ENCODE results near the gene NOTUM.

The NOTUM gene

GRCh38 chr17:81935709-81936084, 25.3 kb downstream of the NOTUM start:
- DNase-seq (ENCODE audit: low spot score): no peak

- no peak for DNase-seq (ENCODE audit: low spot score)
Measured at GRCh38 chr17:81934850-81935708, 25.9 kb downstream of the NOTUM start.

- DNase-seq (ENCODE audit: low spot score): no peak
Measured at GRCh38 chr17:81934098-81934757, 26.8 kb downstream of the NOTUM start.

- DNase-seq (ENCODE audit: low spot score): no peak
Measured at GRCh38 chr17:81933178-81933699, 27.7 kb downstream of the NOTUM start.

- no peak for DNase-seq (ENCODE audit: low spot score)
Measured at GRCh38 chr17:81932333-81932983, 28.5 kb downstream of the NOTUM start.

GRCh38 chr17:81931557-81932332, 29.2 kb downstream of the NOTUM start:
- no peak for DNase-seq (ENCODE audit: low spot score)

- DNase-seq (ENCODE audit: low spot score): no peak
Measured at GRCh38 chr17:81931189-81931556, 29.8 kb downstream of the NOTUM start.

GRCh38 chr17:81930142-81931125, 30.6 kb downstream of the NOTUM start:
- DNase-seq (ENCODE audit: low spot score): no peak

- no peak for DNase-seq (ENCODE audit: low spot score)
Measured at GRCh38 chr17:81929253-81930141, 31.5 kb downstream of the NOTUM start.

- no peak for DNase-seq (ENCODE audit: low spot score)
Measured at GRCh38 chr17:81928544-81929252, 32.3 kb downstream of the NOTUM start.

- DNase-seq (ENCODE audit: low spot score): peak; percentile 89
Measured at GRCh38 chr17:81927653-81928543, 33.1 kb downstream of the NOTUM start, which contains the start of gene MAFG. TSS of gene MAFG (minus strand) at chr17:81927735. CDS start at chr17:81923185, 4,550 bp downstream.

- no peak for DNase-seq (ENCODE audit: low spot score)
Measured at GRCh38 chr17:81927152-81927652, 33.8 kb downstream of the NOTUM start.

- peak; percentile 50 for DNase-seq (ENCODE audit: low spot score)
Measured at GRCh38 chr17:81926451-81927151, 34.4 kb downstream of the NOTUM start.

- no peak for DNase-seq (ENCODE audit: low spot score)
Measured at GRCh38 chr17:81925860-81926450, 35.0 kb downstream of the NOTUM start.

GRCh38 chr17:81924557-81925532, 36.1 kb downstream of the NOTUM start:
- DNase-seq (ENCODE audit: low spot score): peak; percentile 21
